ENCODE data around the gene TSGA10IP.

- TF ChIP-seq CTCF (IDR thresholded peaks at IDR 0.05) (no peak), POLR2A (IDR thresholded peaks at IDR 0.05) (no peak)
These were observed 7.5 kb upstream of the TSGA10IP start for GRCh38 chr11:65937766-65938165.
